GM19023 (cell line): Measurements from ENCODE around the gene LGALS9.
"Not testable (repeated sequence)": the region's sequence is repeated elsewhere in the genome, so short reads cannot be mapped to it uniquely, and the experiment has no call there.

Experiments used
- ATAC-seq: cut with Tn5 transposase; IDR thresholded peaks from one replicate; pipeline ENCODE4 v1.9.1; 2021; ENCODE audit warnings: mild to moderate bottlenecking, moderate library complexity; ENCODE audit not compliant: unreplicated experiment

Gene LGALS9

DNA sequence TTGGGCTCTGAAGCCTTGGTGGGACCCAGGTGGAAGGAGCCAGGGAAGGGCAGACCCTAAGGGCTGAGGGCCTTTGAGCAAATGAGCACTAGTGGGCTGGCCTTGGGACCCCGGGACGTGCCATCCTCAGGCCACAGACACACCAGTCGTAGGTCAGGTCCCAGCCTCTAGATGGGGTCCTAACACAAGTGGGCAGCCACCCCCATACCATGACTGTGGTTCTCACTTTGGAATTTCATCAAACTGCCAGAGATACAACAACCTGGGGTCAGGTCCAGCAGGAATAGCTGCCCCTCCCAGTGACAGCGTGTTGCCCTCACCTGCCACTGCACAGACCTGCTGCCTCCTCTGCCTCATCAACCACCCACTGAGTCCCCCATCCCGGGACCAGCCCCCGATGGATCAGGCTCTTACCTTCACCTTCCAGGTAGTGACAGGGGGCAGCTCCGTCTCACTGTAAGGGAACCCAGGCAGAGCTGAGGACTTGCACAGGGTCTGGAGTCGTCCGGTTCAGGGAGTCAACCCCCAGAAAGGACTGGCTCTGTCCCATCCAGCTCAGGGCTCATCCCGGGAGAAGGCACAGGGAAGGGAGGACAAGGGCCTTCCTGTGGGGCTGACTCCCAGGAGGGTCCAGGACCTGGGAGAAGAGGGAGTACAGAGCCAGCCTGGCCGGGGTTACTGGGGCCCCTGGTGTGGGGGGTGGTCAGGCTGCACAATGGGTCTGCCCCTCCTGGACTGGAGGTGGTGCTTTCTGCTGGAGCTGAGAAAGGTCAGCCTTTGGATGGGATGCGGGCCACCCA lies 40.0 kb downstream of the LGALS9 start:
- no peak for ATAC-seq

DNA sequence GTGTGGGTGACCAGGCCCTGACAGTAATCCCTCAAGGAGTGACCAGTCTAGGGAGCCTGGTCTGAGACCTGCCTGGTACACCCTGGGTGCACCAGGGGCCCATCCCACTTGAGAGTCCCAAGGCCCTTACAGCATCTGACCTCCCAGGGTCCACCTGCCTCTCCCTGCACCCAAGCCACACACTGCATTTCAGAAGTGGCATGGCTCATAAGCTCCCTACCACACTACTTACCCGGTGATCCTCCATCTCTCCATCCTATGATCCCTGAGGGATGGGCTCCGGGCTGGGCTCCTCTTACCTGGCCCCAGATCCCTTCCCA lies 40.6 kb downstream of the LGALS9 start:
- no peak for ATAC-seq

DNA sequence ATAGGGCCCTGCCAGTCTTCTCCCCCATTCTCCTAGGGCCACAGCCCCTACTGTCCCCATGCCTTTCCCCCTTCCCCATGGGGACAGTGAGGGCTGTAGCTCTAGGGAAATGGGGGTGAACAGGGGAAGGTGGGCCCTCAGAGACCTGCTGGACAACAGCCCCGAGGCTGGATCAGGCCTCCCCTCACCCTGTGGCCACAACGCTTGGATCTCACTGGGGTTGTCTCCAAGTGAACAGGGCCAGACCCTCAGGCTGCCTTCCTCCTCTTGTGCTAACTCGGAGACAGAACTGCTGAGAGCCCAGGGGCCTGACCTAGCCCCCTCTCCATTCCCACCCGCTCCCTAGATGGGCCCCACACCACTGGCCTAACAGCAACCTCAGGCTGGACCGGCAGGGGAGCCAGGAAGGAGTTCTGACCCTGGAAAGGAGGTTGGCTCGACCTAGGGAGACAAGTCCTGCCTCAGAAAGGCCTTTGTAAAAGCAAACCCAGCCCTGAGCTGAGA lies 41.0 kb downstream of the LGALS9 start:
- not testable (repeated sequence) for ATAC-seq

DNA sequence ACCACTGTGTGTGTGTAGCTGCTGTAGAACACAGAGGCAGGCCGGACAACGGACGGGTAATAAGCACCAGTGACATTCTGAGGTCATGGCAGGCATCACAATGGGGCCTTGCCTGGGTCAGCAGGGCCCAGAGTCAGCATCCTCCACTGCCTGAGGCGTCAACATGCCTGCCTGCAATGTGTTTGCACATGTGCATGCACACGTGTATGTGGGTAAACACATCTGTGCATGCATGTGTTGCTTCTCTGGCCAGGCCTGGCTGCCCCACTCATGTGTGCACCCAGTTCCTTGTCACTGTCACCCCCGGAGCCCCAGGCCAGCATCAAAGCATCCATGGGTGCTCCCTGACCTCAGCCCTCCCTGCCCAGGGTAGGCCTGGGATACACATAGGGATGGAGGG lies 43.3 kb downstream of the LGALS9 start:
- ATAC-seq: no peak

DNA sequence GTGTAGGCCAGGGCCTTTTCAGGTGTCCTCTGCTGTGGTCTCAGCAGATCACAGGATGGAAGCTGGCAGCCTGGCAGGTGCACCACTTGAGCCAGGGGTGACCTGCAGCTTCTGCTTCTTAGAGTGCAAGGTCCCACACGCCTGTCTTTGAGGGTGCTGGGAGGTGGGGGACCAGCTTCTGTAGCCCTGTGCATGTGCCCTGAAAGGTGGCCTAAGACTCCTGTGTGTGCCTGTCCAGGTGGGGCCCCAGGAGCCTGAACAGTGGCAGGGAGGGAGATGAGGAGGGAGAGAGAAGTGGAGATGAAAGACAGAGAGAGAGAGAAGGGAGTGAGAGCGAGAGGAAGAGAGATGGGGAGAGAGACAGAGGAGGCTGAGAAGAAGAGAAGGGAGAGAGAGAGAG lies 46.2 kb downstream of the LGALS9 start:
- ATAC-seq: no peak

DNA sequence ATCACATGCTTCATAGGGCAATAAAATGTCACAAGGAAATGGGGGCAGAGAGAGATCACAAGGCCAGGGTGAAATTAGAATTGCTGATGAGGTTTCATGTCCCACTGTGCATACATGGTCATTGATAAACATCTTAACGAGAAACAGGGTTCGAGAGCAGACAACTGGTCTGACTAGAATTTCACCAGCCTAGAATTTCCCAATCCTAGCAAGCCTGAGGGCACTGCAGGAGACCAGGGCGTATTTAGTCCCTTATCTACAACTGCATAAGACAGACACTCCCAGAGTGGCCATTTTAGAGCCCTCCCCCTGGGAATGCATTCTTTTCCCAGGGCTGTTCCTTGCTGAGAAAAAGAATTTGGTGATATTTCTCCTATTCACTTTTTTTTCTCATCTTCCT lies 55.3 kb downstream of the LGALS9 start:
- not testable (repeated sequence) for ATAC-seq

DNA sequence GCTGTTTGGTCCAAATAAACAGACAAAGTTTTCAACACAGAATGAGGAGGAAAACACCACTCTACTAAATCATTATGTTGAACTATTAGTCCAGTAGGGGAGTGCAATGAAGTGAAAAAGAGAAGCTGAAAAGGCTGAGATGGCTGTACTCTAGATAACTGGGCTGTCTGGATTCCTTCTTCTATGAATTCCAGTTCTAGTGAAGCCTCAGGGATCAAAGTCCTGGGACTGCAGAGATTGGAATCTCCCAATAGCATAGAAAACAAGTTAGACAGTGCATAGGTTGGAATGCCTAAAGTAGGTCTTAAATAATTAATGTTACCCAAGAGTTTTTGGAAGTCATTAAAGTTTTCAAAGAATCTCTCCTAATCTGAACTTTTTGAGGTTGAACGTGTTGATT lies 59.9 kb downstream of the LGALS9 start:
- ATAC-seq: no peak

DNA sequence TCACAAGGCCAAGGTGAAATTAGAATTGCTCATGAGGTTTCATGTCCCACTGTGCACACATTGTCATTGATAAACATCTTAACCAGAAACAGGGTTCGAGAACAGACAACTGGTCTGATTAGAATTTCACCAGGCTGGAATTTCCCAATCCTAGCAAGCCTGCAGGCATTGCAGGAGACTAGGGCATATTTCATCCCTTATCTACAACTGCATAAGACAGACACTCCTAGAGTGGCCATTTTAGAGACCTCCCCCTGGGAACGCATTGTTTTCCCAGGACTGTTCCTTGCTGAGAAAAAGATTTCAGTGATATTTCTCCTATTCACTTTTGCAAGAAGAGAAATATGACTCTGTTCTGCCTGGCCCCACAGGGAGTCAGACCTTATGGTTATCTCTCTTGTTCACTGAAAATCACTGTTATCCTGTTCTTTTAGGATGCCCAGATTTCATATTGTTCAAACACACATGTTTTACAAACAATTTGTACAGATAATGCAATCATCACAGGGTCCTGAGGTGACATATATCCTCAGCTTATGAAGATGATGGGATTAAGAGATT lies 64.3 kb downstream of the LGALS9 start:
- ATAC-seq: not testable (repeated sequence)
